Panc1 (cell line): ENCODE measurements around the gene ATRNL1.

Experiments used
- POLR2AphosphoS5 ChIP-seq: IDR thresholded peaks from 2 replicates; pipeline ENCODE4 v1.6.1; 2012; ENCODE audit warnings: mild to moderate bottlenecking, low read depth, low read length, moderate library complexity
- TF ChIP-seq, protein P1 (sequence below): fragments of 450-650 bp; IDR thresholded peaks from 2 replicates; pipeline ENCODE4 v1.5.1; 2017; ENCODE audit warnings: mild to moderate bottlenecking

GRCh38 chr10:115674496-115674895 lies 581.3 kb downstream of the ATRNL1 start:
- TF ChIP-seq, protein P1, sequence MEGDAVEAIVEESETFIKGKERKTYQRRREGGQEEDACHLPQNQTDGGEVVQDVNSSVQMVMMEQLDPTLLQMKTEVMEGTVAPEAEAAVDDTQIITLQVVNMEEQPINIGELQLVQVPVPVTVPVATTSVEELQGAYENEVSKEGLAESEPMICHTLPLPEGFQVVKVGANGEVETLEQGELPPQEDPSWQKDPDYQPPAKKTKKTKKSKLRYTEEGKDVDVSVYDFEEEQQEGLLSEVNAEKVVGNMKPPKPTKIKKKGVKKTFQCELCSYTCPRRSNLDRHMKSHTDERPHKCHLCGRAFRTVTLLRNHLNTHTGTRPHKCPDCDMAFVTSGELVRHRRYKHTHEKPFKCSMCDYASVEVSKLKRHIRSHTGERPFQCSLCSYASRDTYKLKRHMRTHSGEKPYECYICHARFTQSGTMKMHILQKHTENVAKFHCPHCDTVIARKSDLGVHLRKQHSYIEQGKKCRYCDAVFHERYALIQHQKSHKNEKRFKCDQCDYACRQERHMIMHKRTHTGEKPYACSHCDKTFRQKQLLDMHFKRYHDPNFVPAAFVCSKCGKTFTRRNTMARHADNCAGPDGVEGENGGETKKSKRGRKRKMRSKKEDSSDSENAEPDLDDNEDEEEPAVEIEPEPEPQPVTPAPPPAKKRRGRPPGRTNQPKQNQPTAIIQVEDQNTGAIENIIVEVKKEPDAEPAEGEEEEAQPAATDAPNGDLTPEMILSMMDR, result no peak
- no peak for TF ChIP-seq POLR2AphosphoS5
